GM12872 (cell line): ENCODE measurements around the gene AP5Z1.

Source experiments
- TF ChIP-seq, protein P1 (sequence below): IDR thresholded peaks from 3 replicates; pipeline ENCODE4 v1.5.1; 2011; ENCODE audit warnings: low read depth, mild to moderate bottlenecking, low read length, moderate library complexity; ENCODE audit not compliant: insufficient read depth

Gene AP5Z1

DNA sequence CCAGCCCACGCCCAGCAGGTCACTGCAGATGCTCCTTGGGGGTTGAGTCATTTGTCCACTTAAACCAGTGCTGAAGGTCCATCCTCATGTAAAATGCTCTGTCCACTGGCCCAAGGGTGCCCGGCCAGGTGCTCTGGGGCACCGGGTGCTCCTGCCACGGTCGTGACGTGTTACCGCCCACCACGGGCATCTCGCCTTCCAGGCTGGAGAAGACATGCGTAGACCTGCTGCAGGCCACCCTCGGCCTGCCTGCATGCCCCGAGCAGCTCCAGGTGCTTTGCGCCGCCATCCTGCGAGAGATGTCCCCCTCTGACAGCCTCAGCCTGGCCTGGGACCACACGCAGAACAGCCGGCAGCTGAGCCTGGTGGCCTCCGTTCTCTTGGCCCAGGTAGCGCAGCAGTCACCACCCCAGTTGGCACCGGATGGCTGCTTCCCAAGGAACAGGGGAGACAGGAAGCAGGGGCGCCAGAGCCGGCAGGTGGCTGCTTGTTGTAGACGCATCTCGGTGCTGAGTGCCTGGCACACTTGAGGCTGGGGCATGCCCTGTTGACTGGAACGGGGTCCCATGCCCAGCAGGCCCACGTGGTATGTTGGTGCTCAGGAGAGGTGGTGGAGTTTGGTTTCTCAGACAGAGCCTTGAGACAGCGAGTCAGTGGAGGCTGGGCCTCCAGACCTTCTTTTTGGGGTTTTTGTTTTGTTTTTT is 6.1 kb downstream of the AP5Z1 start:
- TF ChIP-seq, protein P1, sequence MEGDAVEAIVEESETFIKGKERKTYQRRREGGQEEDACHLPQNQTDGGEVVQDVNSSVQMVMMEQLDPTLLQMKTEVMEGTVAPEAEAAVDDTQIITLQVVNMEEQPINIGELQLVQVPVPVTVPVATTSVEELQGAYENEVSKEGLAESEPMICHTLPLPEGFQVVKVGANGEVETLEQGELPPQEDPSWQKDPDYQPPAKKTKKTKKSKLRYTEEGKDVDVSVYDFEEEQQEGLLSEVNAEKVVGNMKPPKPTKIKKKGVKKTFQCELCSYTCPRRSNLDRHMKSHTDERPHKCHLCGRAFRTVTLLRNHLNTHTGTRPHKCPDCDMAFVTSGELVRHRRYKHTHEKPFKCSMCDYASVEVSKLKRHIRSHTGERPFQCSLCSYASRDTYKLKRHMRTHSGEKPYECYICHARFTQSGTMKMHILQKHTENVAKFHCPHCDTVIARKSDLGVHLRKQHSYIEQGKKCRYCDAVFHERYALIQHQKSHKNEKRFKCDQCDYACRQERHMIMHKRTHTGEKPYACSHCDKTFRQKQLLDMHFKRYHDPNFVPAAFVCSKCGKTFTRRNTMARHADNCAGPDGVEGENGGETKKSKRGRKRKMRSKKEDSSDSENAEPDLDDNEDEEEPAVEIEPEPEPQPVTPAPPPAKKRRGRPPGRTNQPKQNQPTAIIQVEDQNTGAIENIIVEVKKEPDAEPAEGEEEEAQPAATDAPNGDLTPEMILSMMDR, result no peak

DNA sequence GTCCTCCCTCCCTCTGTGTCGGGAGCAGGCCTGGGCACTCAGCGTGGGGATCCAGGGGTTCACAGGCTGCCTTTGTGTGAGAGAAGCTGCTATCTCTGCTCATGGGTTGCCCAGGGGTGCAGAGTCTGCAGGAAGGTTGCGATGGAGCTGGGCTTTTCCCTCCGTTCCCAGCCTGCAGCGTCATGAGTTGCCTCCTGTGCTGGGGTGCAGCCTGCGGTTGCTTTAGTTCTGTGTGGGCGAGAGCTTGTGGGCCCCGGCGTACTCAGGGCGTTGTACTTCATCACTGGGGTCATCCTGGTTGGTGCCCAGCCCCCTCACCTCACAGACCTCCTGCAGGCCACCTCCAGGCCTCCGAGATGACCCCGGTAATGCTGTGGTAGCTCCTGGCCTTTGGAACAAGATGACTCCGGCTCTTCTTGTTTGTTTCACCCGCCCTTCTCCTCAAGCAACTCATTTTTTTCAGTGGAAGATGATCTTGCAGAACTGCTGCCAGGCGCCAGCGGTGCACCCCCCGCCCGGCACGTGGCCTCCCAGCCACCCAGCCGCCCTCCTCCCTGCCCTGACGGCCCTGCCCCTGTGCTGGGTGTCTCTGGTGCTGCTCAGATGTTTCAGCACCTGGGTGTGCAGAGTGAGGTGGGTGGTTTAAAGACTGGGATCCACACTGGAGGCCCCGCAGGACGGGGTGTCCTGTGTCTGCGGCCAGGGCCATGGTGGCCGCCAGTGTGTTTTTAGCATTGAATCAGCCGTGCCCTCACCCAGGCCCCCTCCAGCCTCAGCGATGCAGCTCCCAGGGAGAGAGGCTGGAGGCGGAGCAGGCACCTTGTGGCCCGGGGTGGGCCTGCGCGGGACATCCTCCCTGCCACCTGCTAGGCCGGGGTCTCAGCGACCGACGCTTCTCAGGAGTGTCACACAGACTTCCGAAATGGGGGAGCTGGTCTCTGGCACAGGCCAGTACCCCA is 7.2 kb downstream of the AP5Z1 start:
- TF ChIP-seq, protein P1, result no peak

DNA sequence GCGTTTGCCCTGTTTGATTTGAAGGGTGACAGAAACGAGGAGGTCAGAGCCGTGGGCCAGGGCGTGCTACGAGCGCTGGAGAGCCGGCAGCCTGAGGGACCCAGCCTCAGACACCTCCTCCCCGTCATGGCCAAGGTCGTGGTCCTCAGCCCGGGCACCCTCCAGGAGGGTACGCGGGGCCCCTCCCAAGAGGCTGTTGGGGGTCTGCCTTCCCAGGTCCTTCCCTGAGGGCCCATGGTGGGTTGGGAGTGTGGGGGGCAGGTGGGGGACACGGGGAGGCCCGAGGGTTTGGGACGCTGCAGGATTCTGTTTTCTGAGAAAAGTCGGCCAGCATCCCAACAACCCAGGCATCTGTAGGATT is 7.8 kb downstream of the AP5Z1 start:
- TF ChIP-seq, protein P1, result no peak

DNA sequence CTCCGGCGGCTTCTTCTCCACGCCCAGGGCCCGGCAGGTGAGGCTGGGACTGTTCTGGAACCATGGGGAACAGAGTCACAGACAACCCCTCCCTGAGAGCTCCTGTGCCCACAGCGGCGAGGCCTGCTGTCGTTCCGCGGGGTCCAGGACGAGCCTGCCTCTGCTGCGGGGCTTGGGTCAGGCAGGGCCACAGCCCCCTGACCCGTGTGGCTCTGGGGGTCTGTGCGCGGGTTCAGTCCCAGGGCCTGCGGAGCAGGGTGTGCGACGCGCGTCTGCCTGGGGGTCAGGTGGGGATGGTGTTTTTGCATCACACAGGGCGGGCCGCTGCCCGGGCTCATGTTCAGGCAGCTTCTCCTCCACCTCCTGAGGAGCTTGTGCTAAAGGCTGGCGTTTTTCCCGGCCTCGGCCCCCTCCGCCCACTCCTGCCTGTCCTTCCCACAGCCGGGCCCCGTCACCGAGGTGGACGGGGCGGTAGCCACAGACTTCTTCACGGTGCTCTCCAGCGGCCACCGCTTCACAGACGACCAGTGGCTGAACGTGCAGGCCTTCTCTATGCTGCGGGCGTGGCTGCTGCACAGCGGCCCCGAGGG is 8.4 kb downstream of the AP5Z1 start:
- TF ChIP-seq, protein P1, result no peak

DNA sequence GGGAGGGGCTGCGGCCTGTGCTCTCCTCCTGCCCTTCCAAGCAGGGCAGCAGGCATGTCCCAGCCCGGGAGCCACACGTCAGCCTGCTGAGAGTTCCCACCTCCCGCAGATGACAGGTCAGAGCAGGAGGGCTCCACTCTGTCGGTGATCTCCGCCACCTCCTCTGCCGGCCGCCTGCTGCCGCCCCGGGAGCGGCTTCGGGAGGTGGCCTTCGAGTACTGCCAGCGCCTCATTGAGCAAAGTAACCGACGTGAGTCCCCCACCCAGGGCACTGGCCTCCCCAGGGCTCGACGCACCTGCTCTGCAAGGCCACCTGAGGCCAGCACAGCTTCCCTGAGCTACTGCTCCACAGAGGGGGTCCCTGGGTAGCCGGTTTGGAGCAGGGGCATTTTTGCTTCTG is 9.4 kb downstream of the AP5Z1 start:
- TF ChIP-seq, protein P1, result no peak

DNA sequence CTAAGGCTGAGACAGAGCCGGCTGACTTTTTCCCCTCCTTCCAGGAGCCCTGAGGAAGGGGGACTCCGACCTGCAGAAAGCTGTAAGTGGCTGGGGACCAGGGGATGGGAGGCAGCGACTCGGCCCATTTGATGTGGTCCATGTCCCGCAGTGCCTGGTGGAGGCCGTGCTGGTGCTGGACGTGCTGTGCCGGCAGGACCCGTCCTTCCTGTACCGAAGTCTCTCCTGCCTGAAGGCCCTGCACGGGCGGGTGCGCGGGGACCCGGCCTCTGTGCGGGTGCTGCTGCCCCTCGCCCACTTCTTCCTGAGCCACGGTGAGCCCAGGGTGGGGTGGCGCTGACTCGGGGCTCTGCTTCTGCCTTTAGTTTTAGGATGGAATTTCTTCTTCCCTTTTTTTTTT is 9.9 kb downstream of the AP5Z1 start:
- TF ChIP-seq, protein P1, result no peak

DNA sequence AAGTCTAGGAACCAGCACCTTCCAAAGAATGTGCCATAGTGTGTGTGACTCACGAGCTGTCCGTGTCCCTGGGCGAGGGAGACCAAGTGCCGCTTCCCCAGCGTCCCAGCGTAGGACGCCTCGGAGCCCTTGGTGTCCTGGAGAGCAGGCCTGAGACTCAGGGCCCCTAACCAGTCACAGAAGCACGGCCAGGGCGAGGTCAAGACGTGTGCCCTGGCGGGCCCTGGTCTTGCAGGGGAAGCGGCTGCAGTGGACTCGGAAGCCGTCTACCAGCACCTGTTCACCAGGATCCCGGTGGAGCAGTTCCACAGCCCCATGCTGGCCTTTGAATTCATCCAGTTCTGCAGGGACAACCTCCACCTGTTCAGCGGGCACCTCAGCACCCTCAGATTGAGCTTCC is 10.6 kb downstream of the AP5Z1 start:
- TF ChIP-seq, protein P1, result no peak
